Gastroesophageal sphincter (tissue), 3 donors: Measurements from ENCODE around the gene GOLGA7B.

ENCODE experiments used
- EP300 ChIP-seq: sonication (generic); formaldehyde crosslinking; IDR thresholded peaks from one replicate; pipeline ENCODE4 v1.6.1; 2017; ENCODE audit warnings: antibody characterized with exemption, mild to moderate bottlenecking
- POLR2A ChIP-seq, 2 donors: fragments of 450-650 bp; IDR thresholded peaks; one replicate each; pipeline ENCODE4 v1.6.1; 2017; ENCODE audit warnings: antibody characterized with exemption in 2 of 2, mild to moderate bottlenecking in 2 of 2, moderate library complexity in 1 of 2
- TF ChIP-seq, protein P1 (sequence below), 4 experiments: fragments of 200-600 bp in 2 of 4; fragments of 450-650 bp in 2 of 4; sonication (generic) in 1 of 4; IDR thresholded peaks; one replicate each; pipeline ENCODE4 v1.5.1; 2017 to 2019; ENCODE audit warnings: antibody characterized with exemption in 4 of 4, mild to moderate bottlenecking in 2 of 4, moderate library complexity in 2 of 4

DNA sequence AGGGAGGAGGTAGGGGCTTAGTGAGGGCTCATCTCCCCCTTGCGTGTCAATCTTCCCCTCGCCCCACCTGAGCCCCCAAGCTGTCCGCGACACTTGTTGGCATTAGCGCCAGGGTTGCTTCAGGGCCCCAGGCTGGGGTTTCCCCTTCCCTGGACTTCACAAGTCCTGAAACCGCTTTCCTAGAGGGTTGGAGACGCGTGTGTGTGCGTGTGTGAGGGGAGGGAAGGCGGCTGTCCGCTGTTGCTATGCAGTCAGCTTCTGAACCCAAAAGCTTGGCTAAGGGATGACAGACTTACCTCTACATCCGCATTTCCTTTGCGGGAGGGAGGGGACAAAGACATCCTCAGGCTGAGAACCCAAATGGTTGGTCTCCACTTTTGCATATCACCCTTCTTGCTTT lies 803 bp downstream of the GOLGA7B start:
- TF ChIP-seq, protein P1, sequence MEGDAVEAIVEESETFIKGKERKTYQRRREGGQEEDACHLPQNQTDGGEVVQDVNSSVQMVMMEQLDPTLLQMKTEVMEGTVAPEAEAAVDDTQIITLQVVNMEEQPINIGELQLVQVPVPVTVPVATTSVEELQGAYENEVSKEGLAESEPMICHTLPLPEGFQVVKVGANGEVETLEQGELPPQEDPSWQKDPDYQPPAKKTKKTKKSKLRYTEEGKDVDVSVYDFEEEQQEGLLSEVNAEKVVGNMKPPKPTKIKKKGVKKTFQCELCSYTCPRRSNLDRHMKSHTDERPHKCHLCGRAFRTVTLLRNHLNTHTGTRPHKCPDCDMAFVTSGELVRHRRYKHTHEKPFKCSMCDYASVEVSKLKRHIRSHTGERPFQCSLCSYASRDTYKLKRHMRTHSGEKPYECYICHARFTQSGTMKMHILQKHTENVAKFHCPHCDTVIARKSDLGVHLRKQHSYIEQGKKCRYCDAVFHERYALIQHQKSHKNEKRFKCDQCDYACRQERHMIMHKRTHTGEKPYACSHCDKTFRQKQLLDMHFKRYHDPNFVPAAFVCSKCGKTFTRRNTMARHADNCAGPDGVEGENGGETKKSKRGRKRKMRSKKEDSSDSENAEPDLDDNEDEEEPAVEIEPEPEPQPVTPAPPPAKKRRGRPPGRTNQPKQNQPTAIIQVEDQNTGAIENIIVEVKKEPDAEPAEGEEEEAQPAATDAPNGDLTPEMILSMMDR (IDR thresholded peaks at IDR 0.05), result no peak
- TF ChIP-seq POLR2A (IDR thresholded peaks at IDR 0.05), result no peak
- no peak for TF ChIP-seq EP300
